C4-2B (cell line): Measurements from ENCODE around the gene ZNF76.

Experiments used
- ZFX ChIP-seq: fragments of 450-650 bp; IDR thresholded peaks from 2 replicates; pipeline ENCODE4 v1.6.1; 2017
- TF ChIP-seq, protein P1 (sequence below): fragments of 450-650 bp; conservative IDR thresholded peaks from 2 replicates; pipeline ENCODE4 v1.5.1; 2017; ENCODE audit warnings: mild to moderate bottlenecking

DNA sequence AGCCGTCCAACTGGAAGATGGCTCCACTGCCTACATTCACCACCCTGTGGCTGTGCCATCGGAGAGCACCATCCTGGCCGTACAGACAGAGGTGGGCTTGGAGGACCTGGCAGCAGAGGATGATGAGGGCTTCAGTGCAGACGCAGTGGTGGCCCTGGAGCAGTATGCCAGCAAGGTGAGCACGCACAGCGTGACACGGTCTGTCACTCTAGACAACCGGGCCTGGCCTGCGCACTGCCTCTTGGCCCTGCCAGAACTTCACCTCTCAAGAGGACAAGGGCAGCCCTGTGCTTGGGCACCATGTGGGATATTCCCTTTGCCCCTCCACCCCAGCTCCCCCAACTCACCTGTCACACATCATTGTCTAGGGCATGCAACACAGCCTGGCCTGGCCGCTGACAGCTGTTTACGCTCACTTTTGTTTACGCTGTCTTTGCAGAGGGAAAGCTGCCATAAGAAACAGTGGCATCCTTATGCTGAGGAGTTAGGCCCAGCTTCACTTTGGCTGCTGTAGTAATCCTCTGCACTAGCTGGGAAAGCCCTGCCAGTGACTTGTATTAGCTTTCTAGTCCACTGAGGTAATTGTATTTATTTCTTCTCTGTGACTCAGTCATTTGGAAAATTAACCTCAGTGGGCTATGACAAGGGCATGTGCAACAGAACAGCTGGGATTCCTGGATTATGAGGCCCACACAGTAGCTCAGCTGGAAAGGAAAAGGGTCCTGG, 28.3 kb downstream of the ZNF76 start:
- TF ChIP-seq, protein P1, sequence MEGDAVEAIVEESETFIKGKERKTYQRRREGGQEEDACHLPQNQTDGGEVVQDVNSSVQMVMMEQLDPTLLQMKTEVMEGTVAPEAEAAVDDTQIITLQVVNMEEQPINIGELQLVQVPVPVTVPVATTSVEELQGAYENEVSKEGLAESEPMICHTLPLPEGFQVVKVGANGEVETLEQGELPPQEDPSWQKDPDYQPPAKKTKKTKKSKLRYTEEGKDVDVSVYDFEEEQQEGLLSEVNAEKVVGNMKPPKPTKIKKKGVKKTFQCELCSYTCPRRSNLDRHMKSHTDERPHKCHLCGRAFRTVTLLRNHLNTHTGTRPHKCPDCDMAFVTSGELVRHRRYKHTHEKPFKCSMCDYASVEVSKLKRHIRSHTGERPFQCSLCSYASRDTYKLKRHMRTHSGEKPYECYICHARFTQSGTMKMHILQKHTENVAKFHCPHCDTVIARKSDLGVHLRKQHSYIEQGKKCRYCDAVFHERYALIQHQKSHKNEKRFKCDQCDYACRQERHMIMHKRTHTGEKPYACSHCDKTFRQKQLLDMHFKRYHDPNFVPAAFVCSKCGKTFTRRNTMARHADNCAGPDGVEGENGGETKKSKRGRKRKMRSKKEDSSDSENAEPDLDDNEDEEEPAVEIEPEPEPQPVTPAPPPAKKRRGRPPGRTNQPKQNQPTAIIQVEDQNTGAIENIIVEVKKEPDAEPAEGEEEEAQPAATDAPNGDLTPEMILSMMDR, result no peak
- no peak for TF ChIP-seq ZFX
